ENCODE measurements around the gene XAB2.

Gene XAB2

DNA sequence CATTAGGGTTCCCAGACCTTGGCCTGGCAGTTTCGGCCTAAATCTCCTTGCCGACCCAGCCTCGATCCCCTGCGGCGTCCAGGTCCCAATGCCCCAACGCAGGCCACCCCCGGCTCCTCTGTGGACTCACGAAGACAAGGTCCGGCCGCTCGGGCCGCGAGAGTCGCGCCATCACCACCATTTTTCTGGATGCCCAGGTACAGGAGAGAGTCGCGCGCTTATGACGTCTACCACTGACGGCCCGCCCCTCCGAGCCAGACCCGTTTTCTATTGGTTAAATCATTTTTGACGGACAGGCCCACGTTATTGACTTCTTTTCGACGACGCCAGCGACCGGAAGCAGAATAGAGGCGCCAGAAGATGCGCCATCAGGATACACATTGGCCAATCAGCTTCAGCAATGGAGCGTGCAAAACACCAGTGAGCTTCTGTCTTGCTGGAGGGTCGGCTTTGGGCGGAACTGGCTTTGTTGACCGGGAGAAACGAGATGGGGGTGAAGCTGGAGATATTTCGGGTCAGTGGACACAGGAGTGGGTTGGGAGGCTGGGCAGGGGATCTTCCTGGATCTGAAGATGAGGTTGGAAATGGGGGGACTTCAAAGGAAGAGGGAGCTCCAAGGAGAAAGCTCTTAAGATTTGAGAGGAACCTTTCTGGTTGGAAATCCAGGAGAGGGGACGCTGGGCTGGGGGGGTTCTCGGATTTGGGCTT lies at the start of gene XAB2, which contains the start of gene PET100:
XAB2 (minus strand) TSS at position 199 of the 708 bp plus-strand sequence; CDS start at position 181, 18 bp downstream.
PET100 (plus strand) TSS at position 447 of the 708 bp plus-strand sequence; CDS start at position 488, 41 bp downstream.
- peak; percentile 92 for DNase-seq

GRCh38 chr19:7677669-7678311 lies 48.4 kb upstream of the XAB2 start:
- DNase-seq = no peak

DNA sequence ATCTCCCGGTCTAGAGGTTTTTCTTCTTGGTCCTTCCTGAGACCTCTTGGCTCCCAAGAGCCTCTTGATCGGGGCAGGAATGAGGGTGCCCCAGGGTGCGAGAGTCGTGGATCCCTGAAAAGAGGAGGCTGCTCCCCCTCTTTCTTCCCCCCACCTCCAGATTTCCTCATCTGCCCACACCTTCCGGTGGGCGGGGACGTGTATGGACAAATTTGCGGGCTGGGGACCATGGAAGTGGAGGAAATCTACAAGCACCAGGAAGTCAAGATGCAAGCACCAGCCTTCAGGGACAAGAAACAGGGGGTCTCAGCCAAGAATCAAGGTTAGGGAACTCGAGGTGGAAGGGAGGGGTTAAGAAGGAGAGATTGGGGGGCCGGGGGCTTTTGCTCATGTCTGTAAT lies 47.5 kb upstream of the XAB2 start, which contains the start of gene MCEMP1:
MCEMP1 (plus strand) TSS at position 237 of the 400 bp plus-strand sequence; CDS start at position 268, 31 bp downstream.
- DNase-seq = no peak

GRCh38 chr19:7676376-7676775 lies 47.0 kb upstream of the XAB2 start:
- DNase-seq = no peak

DNA sequence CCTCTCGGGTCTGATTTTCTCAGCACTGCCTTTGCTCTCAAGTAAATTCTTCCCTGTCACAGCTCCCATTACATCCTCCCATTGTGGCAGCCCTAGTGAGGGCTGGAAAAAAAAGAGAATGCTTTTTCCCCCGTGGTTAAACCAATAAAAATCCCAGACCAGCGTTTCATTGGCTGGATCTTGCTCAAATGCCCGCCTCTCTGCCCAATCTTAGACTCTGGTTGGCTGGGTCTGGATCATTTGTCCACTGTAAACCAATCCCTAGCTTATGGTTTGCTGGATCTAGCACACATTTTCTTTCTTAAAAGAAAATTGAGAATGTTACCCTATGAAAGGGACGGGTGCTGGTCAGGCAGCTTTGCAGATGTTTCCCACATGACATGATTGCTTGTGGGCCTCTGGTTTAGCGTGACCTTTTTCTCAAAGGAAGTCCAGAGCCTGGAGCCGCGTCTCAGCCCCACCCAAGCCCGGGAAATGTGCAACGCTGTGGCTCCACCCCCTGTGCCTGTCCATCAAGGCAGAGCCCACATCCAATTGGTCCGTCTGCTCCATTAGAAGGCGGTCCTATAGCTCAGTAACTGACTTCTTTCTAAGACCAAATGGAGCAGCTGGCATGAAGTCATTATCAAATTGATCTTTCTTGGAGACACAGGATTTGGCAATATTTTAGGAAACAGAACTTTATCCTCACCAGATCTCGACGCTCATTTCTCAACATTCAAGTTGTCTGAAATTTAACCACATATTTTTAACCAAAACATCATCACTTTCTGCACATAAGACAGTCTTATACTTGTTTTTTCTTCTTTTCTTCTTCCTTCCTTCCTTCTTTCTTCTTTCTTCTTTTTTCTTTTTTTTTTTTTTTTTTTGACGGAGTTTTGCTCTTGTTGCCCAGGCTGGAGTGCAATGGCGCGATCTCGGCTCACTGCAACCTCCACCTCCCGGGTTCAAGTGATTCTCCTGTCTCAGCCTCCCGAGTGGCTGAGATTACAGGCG lies 45.0 kb upstream of the XAB2 start:
- DNase-seq = peak; percentile 55

GRCh38 chr19:7672522-7672921 lies 43.2 kb upstream of the XAB2 start:
- DNase-seq = no peak

- DNase-seq = no peak
Observed at GRCh38 chr19:7670790-7671189, 41.4 kb upstream of the XAB2 start.

DNA sequence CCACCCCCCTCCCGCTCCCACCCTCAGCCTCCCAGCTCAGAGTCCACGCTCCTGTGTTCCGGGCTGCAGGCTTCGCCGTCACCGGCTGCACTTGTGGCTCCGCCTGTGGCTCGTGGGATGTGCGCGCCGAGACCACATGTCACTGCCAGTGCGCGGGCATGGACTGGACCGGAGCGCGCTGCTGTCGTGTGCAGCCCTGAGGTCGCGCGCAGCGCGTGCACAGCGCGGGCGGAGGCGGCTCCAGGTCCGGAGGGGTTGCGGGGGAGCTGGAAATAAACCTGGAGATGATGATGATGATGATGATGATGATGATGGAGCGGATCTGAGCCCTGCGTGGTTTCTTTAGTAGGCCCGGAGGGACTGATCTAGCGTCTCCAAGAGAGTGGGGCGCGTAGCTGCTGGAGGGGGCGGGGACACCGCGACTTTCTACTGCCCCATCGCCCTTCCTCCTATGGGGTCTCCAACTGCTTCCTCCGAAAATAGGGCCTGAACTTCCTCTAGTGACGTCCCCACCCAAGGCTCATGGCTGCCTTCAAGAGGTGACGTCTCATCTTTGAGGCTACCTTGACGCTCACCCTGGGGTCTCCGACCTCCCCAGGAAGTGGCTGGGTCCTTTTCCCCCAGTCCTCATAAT lies 40.9 kb upstream of the XAB2 start:
- DNase-seq = no peak

GRCh38 chr19:7669641-7670040 lies 40.3 kb upstream of the XAB2 start:
- DNase-seq = no peak

DNA sequence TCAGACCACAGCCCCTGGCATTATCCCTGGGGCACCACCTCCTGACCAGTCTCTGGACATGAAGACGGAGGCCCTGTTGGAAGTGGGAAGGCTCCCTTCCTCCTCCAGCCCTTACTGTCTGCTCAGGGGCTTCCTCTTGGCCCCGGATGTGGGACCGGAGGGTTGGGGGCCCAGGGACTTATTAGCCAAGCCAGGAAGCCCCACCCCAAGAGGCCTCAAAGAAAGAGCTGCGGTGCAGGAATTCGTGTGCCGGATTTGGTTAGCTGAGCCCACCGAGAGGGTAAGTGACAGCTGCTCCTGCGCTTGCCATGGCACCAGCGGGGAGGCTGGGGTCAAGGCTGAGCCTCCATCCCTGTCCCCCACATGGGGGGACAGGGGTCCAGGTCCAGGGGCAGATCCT lies 39.5 kb upstream of the XAB2 start, which contains the start of gene RETN:
RETN (plus strand) TSS at position 208 of the 400 bp plus-strand sequence. CDS start 278 bp downstream, outside the sequence.
- DNase-seq = no peak

DNA sequence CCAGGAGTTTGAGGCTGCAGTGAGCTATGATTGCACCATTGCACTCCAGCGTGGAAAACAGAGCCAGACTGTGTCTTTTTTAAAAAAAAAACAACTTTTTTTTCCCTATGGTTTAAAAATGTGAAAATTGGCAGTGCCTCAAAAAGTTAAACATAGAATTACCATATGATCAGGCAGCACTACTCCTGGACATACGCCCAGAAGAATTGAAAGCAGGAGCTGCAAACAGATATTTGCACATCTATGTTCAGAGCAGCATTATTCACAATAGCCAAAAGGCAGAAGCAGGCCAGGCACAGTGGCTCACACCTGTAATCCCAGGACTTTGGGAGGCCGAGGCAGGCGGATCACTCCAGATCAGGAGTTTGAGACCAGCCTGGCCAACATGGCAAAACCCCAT lies 35.7 kb upstream of the XAB2 start:
- DNase-seq = no peak

DNA sequence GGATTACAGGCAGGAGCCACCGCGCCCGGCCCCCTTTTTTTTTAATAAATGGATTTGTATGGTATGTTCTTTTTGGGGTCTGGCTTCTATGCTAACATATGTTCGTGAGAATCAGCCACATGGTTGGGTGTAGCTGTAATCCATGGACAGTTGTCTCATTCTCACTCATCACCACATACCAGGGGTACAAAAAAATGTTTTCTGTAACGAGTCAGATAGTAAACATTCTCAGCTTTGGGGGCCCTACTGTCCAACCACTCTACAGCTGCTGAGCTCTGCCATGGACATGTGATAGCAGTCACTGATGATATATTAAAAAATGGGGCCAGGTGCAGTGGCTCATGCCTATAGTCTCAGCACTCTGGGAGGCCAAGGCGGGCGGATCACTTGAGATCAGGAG lies 34.4 kb upstream of the XAB2 start:
- no peak for DNase-seq

DNA sequence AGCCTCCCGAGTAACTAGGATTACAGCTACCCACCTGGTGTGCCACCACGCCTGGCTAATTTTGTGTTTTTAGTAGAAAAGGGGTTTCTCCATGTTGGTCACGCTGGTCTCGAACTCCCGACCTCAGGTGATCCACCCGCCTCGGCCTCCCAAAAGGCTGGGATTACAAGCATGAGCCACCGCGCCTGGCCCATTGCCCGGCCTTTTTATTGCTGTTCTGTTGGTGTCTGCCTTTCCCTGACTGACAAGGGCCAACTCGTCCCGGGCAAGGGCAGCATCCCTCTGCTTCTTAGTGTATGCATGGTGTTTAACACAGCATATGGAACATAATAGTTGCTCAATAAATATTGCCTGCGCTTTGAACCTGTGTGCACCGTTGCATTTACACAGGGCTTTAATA lies 33.3 kb upstream of the XAB2 start:
- DNase-seq = no peak

GRCh38 chr19:7661744-7662538 lies 32.6 kb upstream of the XAB2 start:
- no peak for DNase-seq

GRCh38 chr19:7658219-7658686 lies 28.9 kb upstream of the XAB2 start:
- DNase-seq = no peak

DNA sequence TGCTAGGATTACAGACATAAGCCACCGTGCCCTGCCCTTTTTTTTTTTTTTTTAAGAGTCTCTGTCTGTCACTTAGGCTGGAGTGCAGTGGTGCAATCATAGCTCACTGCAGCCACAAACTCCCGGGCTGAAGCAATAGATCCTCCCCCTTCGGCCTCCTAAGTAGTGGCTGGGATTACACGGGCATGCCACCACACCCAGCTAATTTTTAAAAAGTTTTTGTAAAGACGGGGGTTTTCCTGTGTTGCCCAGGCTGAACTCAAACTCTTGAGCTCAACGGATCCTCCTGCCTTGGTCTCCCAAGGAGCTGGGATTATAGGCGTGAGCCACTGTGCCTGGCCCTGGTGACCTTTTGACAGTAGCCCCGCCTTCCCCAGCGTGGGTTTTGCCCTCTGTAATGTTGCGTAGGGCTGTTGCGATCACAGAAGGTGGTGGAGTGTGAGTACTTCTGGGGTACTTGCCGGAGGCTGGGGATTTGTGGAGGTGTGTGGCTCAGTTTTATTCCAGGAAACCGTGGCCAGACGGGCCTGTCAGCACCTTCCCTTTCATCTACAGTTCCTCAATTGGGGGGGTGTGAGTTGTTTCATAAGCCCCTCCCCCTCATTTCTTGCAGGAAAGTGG lies 27.9 kb upstream of the XAB2 start:
- DNase-seq = peak; percentile 49

DNA sequence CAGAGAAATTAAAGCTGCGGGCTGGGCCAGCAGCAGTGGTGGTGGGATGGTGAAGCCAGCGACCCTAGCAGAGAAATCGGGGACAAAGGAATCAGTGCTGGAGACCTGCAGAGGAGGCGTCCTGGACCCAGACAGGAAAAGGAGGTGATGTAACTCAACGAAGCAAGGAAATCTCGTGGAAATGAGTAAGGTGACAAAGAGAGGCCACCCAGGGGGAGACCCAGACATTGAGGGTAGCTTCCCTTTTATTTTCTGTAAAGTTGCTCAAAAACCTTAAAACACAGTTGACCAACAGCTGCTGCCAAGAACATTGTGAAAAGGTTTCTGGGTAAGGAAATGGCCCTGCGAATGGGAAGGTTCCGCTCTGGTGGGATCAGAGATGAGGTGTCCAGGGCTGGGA lies 26.2 kb upstream of the XAB2 start:
- DNase-seq = no peak

DNA sequence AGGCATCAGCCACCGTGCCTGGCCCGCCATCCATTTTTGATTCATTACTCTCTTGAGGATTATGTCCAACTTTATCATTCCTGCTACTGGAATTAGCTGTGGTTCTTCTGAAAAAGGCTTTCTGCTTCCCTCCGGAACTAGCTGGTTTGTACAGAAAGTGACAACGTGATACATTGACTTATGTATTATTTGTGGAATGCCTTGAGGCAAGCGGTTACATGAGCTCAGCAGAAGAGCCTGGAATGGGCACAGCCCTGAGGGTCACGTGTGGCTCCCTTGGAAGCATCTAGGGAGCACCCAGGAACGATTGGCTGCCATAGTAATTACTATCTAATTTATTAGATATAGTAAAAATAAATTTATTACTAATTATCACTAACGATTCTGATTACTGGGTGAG lies 25.1 kb upstream of the XAB2 start:
- DNase-seq = no peak

DNA sequence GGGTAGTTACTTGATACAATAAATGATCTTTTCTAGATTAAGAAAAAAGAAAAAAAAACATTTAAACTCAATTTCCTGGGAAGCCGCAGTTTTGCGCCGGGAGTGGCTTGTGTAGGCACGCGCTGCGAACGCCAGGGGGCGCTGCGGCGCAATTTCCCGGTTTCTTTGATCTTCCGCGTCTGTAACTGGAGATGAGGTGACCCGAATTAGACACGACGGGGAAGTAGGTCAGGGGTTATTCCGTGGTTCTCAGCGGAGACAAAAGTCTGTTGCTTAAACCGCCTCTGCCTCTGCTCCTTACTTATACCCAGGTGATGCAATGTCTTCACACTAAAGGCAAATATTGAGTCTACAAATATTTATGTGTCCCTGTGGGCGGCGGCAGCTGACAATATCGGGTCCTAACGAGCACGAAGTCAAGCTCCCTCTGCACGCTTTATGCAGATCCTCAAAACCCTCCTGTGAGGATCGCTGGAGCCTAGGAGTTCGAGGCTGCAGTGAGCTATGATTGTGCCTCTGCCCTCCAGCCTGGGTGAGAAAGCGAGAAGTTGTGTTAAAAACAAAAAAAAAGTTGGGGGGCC lies 22.8 kb upstream of the XAB2 start:
- peak; percentile 91 for DNase-seq

DNA sequence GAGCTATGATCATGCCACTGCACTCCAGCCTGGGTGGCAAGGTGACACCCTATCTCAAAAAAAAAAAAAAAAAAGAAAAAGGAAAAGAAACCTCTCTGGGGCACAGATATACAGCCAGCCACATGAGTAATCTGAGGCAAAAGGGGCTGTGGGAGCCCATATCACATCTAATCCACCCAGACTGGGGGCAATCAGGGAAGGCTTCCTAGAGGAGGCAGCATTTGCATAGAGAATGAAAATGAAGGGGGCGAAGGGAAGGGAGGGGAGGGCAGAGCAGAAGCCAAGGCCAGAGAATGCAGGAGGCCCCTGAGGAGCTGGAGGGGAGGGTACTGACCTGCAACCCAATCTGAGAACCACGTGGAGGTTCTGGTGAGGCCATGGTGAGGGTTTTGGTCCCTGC lies 20.8 kb upstream of the XAB2 start:
- DNase-seq = no peak
